ENCODE data around the gene RTF2.

DNA sequence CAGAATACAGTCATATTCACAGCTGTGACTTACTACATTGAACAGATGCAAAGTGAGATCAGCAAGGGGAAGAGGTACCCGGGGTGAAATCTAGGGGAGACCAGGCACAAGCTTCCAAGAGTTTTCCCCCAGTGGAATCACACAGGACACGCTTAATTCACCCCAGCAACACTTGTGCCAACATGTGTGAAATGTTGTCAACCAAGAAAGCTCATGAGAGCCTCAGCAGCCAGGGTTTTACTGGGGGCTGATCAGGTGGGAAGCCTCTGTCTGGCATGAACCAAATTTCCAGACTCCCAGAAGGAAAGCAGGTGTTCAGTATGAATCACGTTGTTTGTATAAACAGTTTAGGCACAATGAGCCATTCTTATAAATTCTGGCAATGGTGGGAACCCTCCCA, 6.9 kb upstream of the RTF2 start:
- TF ChIP-seq, protein P1, sequence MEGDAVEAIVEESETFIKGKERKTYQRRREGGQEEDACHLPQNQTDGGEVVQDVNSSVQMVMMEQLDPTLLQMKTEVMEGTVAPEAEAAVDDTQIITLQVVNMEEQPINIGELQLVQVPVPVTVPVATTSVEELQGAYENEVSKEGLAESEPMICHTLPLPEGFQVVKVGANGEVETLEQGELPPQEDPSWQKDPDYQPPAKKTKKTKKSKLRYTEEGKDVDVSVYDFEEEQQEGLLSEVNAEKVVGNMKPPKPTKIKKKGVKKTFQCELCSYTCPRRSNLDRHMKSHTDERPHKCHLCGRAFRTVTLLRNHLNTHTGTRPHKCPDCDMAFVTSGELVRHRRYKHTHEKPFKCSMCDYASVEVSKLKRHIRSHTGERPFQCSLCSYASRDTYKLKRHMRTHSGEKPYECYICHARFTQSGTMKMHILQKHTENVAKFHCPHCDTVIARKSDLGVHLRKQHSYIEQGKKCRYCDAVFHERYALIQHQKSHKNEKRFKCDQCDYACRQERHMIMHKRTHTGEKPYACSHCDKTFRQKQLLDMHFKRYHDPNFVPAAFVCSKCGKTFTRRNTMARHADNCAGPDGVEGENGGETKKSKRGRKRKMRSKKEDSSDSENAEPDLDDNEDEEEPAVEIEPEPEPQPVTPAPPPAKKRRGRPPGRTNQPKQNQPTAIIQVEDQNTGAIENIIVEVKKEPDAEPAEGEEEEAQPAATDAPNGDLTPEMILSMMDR (conservative IDR thresholded peaks at IDR 0.05; ENCODE audit: low read depth, low read length), result no peak
- TF ChIP-seq POLR2A (IDR thresholded peaks at IDR 0.05; ENCODE audit: low read depth, low read length), result no peak
- no peak for TF ChIP-seq SMC3 (IDR thresholded peaks at IDR 0.05; ENCODE audit: low read depth, low read length)
- TF ChIP-seq RAD21 (IDR thresholded peaks at IDR 0.05; ENCODE audit: low read length), result no peak
- TF ChIP-seq NFE2L2 (IDR thresholded peaks at IDR 0.05; ENCODE audit: low read depth, low read length), result no peak
- TF ChIP-seq, protein P2, sequence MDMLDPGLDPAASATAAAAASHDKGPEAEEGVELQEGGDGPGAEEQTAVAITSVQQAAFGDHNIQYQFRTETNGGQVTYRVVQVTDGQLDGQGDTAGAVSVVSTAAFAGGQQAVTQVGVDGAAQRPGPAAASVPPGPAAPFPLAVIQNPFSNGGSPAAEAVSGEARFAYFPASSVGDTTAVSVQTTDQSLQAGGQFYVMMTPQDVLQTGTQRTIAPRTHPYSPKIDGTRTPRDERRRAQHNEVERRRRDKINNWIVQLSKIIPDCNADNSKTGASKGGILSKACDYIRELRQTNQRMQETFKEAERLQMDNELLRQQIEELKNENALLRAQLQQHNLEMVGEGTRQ (IDR thresholded peaks at IDR 0.05; ENCODE audit: low read depth, low read length), result no peak
- TF ChIP-seq MXI1 (IDR thresholded peaks at IDR 0.05; ENCODE audit: borderline replicate concordance, low read depth, low read length), result no peak
- TF ChIP-seq MAFK (IDR thresholded peaks at IDR 0.05; ENCODE audit: low read depth, low read length), result no peak
